Stimulated activated CD4-positive, alpha-beta T cell treated with anti-CD3 and anti-CD28 coated beads, Interleukin-12 subunit alpha, Interleukin-12 subunit beta, amount 100 ng/mL, for 4 hours (primary cell): Measurements from ENCODE around the gene ASIC2.

Experiments
- DNase-seq: peaks from one replicate; pipeline ENCODE4 v3.0.0-alpha.2; 2020

Gene ASIC2

DNA sequence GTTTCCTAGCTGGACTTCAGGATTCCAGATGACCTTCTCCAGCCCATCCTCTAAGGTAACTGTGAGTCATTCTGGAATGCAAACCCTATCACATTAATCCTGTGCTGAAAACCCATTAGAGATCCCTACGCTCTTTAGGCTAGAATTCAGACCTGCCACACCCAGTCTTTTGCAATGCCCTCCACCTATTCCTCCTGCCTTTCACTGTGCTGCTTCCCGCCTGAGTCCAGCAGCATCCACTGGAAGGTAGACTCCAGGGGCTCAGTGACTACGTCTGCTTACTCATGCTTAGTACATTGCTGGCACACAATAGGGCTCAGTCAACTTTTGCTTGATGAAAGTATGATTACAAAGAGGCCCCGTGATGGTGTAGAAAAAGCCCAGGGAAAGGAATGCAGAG is 180.3 kb downstream of the ASIC2 start:
- DNase-seq, result no peak

GRCh38 chr17:33109336-33110072 is 183.6 kb downstream of the ASIC2 start:
- no peak for DNase-seq

DNA sequence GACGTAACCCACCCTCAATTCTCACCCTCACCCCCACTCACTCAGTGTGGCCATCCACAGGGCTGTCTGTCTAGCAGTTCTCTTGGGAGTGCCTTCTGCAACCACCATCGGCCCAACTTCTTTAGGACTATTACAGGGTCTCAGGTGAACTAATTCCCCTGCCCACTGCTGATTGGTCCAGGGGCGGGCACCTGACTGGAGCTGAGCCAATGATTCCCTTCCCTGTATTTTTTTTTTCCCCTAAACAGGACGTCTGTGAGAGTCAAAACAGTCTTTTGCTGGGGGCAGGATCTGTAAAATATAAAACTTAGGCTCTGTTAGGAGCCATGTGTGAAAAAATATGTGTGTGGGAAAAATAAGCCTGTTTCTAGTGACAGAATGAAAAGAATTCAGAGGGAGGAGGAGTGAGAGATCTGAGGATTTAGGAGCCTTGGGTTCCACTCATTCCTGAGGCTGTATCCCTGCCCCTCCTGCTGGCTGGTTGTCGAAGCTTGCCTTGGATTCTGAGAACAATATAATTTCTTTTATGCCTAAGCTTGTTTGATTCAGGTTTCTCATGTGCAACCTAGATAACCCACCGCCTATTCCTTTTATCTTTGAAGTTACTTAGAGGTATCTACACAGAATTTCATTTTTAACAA is 186.4 kb downstream of the ASIC2 start:
- DNase-seq, result no peak

DNA sequence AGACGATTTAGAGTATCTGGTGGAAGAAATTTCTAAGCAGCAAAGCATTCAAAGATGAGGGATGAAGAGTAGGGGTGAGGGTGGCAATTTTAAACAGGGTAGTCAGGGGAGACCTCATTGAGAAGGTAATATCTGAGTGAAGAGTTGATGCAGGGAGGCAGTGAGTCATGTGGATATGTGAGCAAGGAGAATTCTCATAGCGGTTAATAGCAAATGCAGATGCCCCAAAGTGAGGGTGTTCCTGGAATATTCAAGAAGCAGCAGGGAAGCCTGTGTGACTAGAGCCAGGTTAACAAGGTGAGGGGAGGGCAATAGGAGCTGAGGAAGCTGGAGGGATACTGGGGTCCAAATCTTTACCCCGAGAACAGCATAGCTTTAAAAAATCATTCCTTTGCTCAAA is 187.2 kb downstream of the ASIC2 start:
- DNase-seq, result no peak

- no peak for DNase-seq
Observed at GRCh38 chr17:33099906-33100305, 193.2 kb downstream of the ASIC2 start.

- no peak for DNase-seq
Observed at GRCh38 chr17:33099252-33099651, 193.8 kb downstream of the ASIC2 start.

DNA sequence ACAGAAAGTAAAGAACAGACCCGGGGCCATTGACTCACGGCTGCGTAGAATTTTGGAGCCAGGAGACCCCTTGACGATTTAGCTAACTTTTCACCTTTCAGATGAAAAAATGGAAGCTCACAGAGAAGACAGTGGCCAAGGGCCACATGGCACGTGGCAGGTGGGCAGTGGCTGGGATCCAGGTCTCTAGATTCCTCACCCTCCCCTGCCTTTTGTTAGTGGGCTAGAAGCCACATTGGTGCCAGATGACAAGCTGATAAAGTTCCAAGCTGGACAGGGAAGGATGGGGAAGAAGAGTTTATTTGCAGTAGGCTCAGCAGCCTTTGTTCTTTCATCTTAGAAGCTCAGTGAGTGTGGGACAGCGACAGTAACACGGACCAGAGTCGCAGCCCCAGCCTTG is 195.7 kb downstream of the ASIC2 start:
- DNase-seq, result no peak

GRCh38 chr17:33096161-33096560 is 196.9 kb downstream of the ASIC2 start:
- DNase-seq, result no peak

DNA sequence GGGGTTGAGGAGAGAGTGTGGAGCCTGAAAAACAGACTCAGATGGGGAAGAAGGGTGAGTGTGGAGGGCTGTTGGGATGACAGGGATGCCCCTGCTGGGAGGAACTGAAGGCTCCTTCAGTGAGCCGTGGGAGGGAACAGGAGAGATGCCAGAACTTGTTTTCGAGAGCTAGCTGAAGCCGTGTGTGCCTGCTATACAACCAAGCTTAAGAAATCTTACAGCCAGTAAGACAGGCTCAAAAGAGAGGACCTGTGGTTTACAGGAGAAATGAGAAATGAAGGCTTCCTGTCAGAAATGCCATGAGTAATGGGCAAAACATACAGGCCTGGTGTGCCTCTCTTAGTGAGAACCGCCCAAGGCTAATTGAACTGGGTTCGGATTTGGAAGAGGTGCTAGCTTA is 201.8 kb downstream of the ASIC2 start:
- no peak for DNase-seq

DNA sequence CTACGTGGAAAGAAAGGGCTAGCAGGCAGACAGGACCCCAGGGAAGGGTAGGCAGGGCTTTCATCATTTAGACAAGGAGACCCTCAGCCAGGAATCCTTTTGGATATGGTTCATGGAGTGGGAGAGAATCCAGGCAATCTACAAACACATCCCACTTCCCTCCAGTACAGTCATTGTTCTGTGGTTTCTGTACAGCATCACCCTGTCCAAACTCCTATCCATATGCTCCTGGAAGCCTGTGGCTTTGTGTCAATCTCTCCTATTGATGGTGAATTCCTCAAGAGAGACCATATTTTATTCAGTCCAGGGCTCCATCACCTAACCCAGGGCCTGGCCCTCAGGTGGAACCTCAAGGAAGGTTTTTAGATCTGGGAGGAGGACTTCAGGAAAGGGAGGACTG is 202.3 kb downstream of the ASIC2 start:
- no peak for DNase-seq

- DNase-seq, result no peak
Observed at GRCh38 chr17:33086878-33087277, 206.2 kb downstream of the ASIC2 start.

DNA sequence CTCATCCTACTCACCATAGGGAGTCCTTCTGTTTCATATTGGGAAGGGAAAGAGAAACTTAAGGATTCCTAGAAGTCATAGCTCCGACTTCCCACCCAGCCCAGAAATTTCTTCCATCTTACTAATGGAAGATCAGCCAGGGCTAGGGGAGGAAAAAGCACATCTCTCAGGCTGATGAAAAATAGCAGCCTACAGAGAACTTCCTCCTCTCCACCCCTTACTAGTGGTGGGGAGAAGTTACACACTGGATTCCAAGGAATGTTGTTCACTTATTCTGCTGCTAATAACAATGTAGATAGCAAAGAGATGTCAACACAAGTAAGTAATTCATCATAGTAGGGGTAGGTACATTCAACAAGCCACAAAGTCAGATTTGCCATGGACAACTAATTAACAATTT is 207.1 kb downstream of the ASIC2 start:
- no peak for DNase-seq

- DNase-seq, result no peak
Observed at GRCh38 chr17:33085256-33085655, 207.8 kb downstream of the ASIC2 start.

GRCh38 chr17:33084755-33085154 is 208.3 kb downstream of the ASIC2 start:
- DNase-seq, result no peak

GRCh38 chr17:33082529-33083173 is 210.4 kb downstream of the ASIC2 start:
- DNase-seq, result no peak

DNA sequence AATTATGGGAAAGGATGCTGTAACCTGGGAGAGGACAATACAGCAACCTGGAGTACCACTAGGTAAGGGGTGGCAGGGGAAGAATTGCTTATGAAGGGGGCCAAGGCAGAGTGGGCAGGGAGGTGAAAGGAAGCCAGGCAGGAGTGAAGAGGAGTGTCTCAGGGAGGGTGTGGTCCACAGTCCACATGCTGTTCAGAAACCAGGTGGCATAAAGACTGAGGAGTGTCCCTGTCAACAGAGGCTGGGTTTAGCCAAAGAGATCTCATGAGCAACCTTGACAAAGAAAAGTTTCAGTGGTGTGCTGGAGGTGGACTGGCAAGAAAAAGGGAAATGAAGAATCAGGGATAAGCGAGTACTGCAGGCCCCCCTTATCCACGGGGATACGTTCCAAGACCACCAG is 213.0 kb downstream of the ASIC2 start:
- DNase-seq, result no peak

DNA sequence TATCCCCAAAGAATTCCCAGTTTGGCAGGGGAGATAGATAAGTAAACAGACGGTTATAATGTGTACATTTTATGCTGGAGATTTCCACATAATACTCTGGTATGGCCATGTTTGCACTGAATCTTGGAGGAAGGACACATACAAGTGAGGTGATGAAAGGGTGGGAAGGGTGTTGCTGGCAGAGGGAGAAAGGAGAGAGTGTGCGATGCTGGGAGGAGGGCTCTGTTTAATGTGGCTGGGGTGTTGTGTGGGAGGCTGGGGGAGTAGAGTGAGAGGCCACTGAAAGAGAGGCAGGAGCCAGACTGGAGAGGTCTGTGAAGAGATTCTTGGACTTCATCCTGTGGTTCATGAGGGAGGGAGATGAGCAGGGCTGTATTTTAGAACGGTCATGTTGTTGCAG is 213.9 kb downstream of the ASIC2 start:
- no peak for DNase-seq

GRCh38 chr17:33076979-33077378 is 216.1 kb downstream of the ASIC2 start:
- no peak for DNase-seq

- no peak for DNase-seq
Observed at GRCh38 chr17:33073416-33073815, 219.7 kb downstream of the ASIC2 start.

- no peak for DNase-seq
Observed at GRCh38 chr17:33072421-33073161, 220.5 kb downstream of the ASIC2 start.

DNA sequence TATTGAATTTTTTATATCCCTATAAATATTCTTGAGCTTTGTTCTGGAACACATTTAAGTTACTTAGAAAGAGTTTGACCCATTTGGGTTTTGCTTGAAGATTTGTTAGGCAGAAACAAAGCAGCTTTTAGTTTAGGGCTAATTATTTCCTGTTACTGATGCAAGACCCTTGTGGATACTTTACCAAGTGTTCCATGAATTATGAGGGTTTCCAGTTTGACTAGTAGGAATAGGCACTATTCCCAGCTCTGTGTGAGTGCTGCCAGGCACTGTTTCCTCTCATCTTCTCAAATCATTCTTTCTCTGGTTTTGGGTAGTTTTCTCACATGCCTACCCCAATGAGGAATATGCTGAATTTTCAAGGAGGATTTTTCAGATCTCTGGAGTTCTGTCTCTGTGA is 221.4 kb downstream of the ASIC2 start:
- no peak for DNase-seq

DNA sequence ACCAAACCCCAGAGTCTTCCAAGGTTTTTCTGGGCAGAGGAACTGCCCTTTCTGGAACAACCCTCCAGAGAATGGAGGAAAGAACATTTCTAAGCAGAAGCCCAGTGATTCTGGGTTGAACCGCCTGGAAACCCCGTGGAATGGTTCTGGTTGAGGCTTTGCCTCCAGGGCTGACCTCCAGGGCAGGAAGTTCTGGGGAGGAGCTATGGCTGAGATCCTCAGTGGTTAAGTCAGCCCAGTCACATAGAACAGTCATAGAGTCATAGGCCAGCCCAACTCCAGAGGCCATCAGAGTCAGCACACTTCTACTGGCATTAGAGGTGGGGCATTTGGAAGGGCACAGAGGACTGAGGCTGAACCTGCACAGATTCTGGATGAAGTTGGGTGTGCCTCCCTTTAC is 235.5 kb downstream of the ASIC2 start:
- DNase-seq, result no peak

DNA sequence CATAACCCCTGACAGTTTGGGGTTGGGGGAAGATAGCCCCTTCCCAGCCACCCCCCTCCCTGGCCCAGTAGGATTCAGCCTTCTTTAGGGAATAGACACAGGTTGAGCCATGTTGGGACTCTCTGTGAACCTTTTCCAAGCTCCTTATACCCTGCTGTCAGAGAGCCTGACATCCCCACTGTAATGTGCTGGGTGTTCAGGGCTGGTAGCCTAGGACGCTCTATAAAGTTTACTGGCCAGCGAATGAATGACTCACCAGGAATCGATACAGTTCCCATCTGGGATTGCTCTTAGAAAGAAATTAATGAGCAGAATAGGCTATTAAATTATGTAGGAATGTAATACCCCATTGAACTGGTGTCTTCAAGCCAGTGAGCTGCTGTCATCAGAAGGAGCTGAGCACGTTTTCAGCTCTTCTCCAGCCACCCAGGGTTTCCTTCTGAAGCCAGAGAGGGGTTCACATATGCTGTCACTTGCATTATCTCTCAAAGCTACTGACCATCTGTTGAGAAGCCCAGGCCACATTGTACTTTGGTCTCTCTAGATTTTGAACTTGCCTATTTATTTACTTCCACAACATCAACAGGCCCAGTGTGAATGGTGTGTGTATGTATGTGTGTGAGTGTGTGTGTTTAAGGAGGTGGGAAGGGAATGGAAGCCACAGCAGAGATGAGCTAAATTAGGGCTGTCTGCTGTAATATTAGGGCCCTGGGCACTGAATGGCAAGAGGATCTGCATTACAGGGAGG is 236.5 kb downstream of the ASIC2 start:
- DNase-seq, result no peak
